ENCODE results near the gene RDH13. TPM values are rescaled to one million over a fixed set of nuclear protein-coding genes. Genes with fewer than 3 reads are reported as not detected.
A peak's percentile ranks its signal among the peaks of the same experiment; 100 is the strongest.

Gene RDH13
- total and polyA plus RNA-seq, 12 donors = 21.4 to 72.0 (median 53.2) TPM

- no peaks in the 10 kb centered on the region for H3K9me3 ChIP-seq
- H3K27me3 ChIP-seq = peaks cover 4 to 55% (median 33%) of the 10 kb centered on the region in 7 donors
- H3K27ac ChIP-seq = peak overlapping the region in 6 of 10 donors; percentile 24 to 66 (median 45)
- ATAC-seq (no peak), DNase-seq (no peak)
- peak overlapping the region in 8 of 10 donors; percentile 34 to 68 (median 58) for H3K4me3 ChIP-seq
- peaks cover 0 to 35% (median 23%) of the 10 kb centered on the region in 9 donors for H3K36me3 ChIP-seq
- peaks cover 8 to 42% (median 28%) of the 10 kb centered on the region in 9 donors for H3K4me1 ChIP-seq
- 60 to 75% methylated on average over 12 of the region's 12 CpGs for WGBS, 2 donors
- intact Hi-C loops (cut with DNase I) = loop anchor here in 1 of 10 donors (2.0 kb wide), 1 partner anchor 29 kb away; the partner anchor contains the start of gene PPP1R12C
- no peak for TF ChIP-seq CTCF (IDR thresholded peaks at IDR 0.05)
Measured at GRCh38 chr19:55088021-55088451, 25.1 kb upstream of the RDH13 start.

- peaks cover 0 to 30% (median 22%) of the 10 kb centered on the region in 9 donors for H3K36me3 ChIP-seq
- 26 to 45% methylated on average over 17 of the region's 17 CpGs for WGBS, 2 donors
- peak overlapping the region in 7 of 10 donors; percentile 24 to 66 (median 39) for H3K27ac ChIP-seq
- ATAC-seq (peak in 7 of 8 donors; percentile 6 to 50 (median 21)), DNase-seq (no peak)
- intact Hi-C loops (cut with DNase I) = loop anchor here in 1 of 10 donors (2.0 kb wide), 1 partner anchor 29 kb away; the partner anchor contains the start of gene PPP1R12C
- H3K27me3 ChIP-seq = peaks cover 4 to 60% (median 38%) of the 10 kb centered on the region in 7 donors
- TF ChIP-seq CTCF (IDR thresholded peaks at IDR 0.05) = no peak
- H3K4me1 ChIP-seq = peaks cover 8 to 42% (median 28%) of the 10 kb centered on the region in 9 donors
- H3K9me3 ChIP-seq = no peaks in the 10 kb centered on the region
- peak overlapping the region; percentile 5 to 68 (median 56) for H3K4me3 ChIP-seq
Measured at GRCh38 chr19:55087542-55087901, 24.6 kb upstream of the RDH13 start.

GRCh38 chr19:55086730-55087541 lies 24.0 kb upstream of the RDH13 start:
- peak; percentile 96 to 97 for DNase-seq
- peak; percentile 77 to 93 (median 90) for ATAC-seq
- WGBS, 2 donors = 1 to 4% methylated on average over 73 to 74 of the region's 74 CpGs
- Histone ChIP-seq H3K36me3 (peaks cover 0 to 24% (median 16%) of the 10 kb centered on the region in 9 donors), H3K27ac (peak overlapping the region in 7 of 10 donors; percentile 25 to 66 (median 51)), H3K4me3 (peak overlapping the region; percentile 5 to 68 (median 56)), H3K9me3 (no peaks in the 10 kb centered on the region), H3K27me3 (peaks cover 10 to 66% (median 44%) of the 10 kb centered on the region in 7 donors), H3K4me1 (peaks cover 11 to 47% (median 30%) of the 10 kb centered on the region in 9 donors)
- intact Hi-C loops (cut with DNase I) = loop anchor here in 1 of 10 donors (2.0 kb wide), 1 partner anchor 30 kb away; the partner anchor contains the start of gene PPP1R12C
- peak in 1 of 9 donors; percentile 7 for TF ChIP-seq CTCF (IDR thresholded peaks at IDR 0.05)
